GM23338 (cell line): ENCODE data around the gene MRPS26. TPM values are rescaled to one million over a fixed set of nuclear protein-coding genes. Genes with fewer than 3 reads are reported as not detected.

Experiments used
- ATAC-seq: fragments of 200-7000 bp; cut with Tn5 transposase; 3 replicates; pipeline ENCODE4 v1.9.1; 2020
- DNase-seq: peaks from one replicate; pipeline ENCODE4 v3.0.0-alpha.2; 2015; ENCODE audit warnings: low spot score
- H2AFZ ChIP-seq: fragments of 200-600 bp; sonication (generic); 2 replicates; pipeline ENCODE4 v1.8.0; 2016; ENCODE audit warnings: antibody characterized with exemption, mild to moderate bottlenecking, moderate library complexity
- H3F3A ChIP-seq: fragments of 200-600 bp; sonication (generic); replicated peaks from 2 replicates; pipeline ENCODE4 v1.8.0; 2017; ENCODE audit warnings: antibody characterized with exemption, mixed run types, low read depth
- H3K27ac ChIP-seq: fragments of 200-600 bp; sonication (generic); 2 replicates; pipeline ENCODE4 v1.6.1; 2016; ENCODE audit warnings: low read depth
- H3K27me3 ChIP-seq: fragments of 200-600 bp; sonication (generic); 2 replicates; pipeline ENCODE4 v1.8.0; 2016; ENCODE audit warnings: mild to moderate bottlenecking, mixed run types, moderate library complexity; ENCODE audit not compliant: insufficient read depth
- H3K36me3 ChIP-seq: fragments of 200-600 bp; sonication (generic); 2 replicates; pipeline ENCODE4 v1.8.0; 2016; ENCODE audit warnings: mild to moderate bottlenecking; ENCODE audit not compliant: insufficient read depth
- H3K4me1 ChIP-seq: fragments of 200-600 bp; sonication (generic); 2 replicates; pipeline ENCODE4 v1.8.0; 2016; ENCODE audit warnings: mild to moderate bottlenecking, moderate library complexity; ENCODE audit not compliant: insufficient read depth
- H3K4me2 ChIP-seq: fragments of 200-600 bp; sonication (generic); 2 replicates; pipeline ENCODE4 v1.7.1; 2017; ENCODE audit warnings: mixed run types
- H3K4me3 ChIP-seq: fragments of 200-600 bp; sonication (generic); 2 replicates; pipeline ENCODE4 v1.6.1; 2016; ENCODE audit warnings: mixed run types
- H3K79me2 ChIP-seq: fragments of 200-600 bp; sonication (generic); replicated peaks from 2 replicates; pipeline ENCODE4 v1.8.0; 2017; ENCODE audit warnings: mild to moderate bottlenecking; ENCODE audit not compliant: insufficient read depth
- H3K9me2 ChIP-seq: fragments of 200-600 bp; sonication (generic); 2 replicates; pipeline ENCODE4 v1.8.0; 2017; ENCODE audit not compliant: insufficient read depth
- H4K20me1 ChIP-seq: fragments of 200-600 bp; sonication (generic); replicated peaks from 2 replicates; pipeline ENCODE4 v1.8.0; 2017; ENCODE audit warnings: mild to moderate bottlenecking; ENCODE audit not compliant: insufficient read depth
- H3K27ac Mint-ChIP-seq: 2 replicates; pipeline ENCODE4 v1.8.0; 2020; ENCODE audit warnings: inconsistent platforms, mild to moderate bottlenecking, moderate library complexity, mixed read lengths
- H3K27me3 Mint-ChIP-seq: 3 replicates; pipeline ENCODE4 v1.8.0; 2022; ENCODE audit warnings: low read depth, mild to moderate bottlenecking, moderate library complexity, mixed read lengths, inconsistent platforms; ENCODE audit not compliant: insufficient read depth, poor library complexity
- H3K36me3 Mint-ChIP-seq: 3 replicates; pipeline ENCODE4 v1.8.0; 2021; ENCODE audit warnings: low read depth, mild to moderate bottlenecking, inconsistent platforms, moderate library complexity, mixed read lengths
- H3K4me1 Mint-ChIP-seq: 3 replicates; pipeline ENCODE4 v1.8.0; 2020; ENCODE audit warnings: mild to moderate bottlenecking, inconsistent platforms, mixed read lengths
- H3K4me3 Mint-ChIP-seq: 3 replicates; pipeline ENCODE4 v1.8.0; 2021; ENCODE audit warnings: moderate library complexity, mild to moderate bottlenecking, inconsistent platforms, mixed read lengths
- H3K9me3 Mint-ChIP-seq: 3 replicates; pipeline ENCODE4 v1.8.0; 2020; ENCODE audit warnings: moderate library complexity, mild to moderate bottlenecking, inconsistent platforms, mixed read lengths
- CREB1 ChIP-seq: fragments of 250-450 bp; sonication (Bioruptor Pico); IDR thresholded peaks from 2 replicates; pipeline ENCODE4 v1.5.0; 2020; ENCODE audit warnings: low read depth, mild to moderate bottlenecking, moderate library complexity
- CTCF ChIP-seq, 2 experiments: fragments of 200-600 bp in 1 of 2; sonication (generic) in 1 of 2; conservative IDR thresholded peaks; 2 replicates each; pipeline versions ENCODE4 v1.5.1 to v1.6.1; 2016 to 2017; ENCODE audit warnings: antibody characterized with exemption in 2 of 2, low read depth in 2 of 2, mild to moderate bottlenecking in 2 of 2, moderate library complexity in 1 of 2
- ETS1 ChIP-seq: IDR thresholded peaks from 2 replicates; pipeline ENCODE4 v1.6.1; 2016; ENCODE audit warnings: antibody characterized with exemption
- EZH2 ChIP-seq: fragments of 200-600 bp; sonication (generic); IDR thresholded peaks from one replicate; pipeline ENCODE4 v1.8.0; 2017; ENCODE audit warnings: antibody characterized with exemption, mild to moderate bottlenecking, low read depth; ENCODE audit not compliant: unreplicated experiment
- POLR2AphosphoS5 ChIP-seq: IDR thresholded peaks from 2 replicates; pipeline ENCODE4 v1.6.1; 2016; ENCODE audit warnings: antibody characterized with exemption, low read depth
- REST ChIP-seq: IDR thresholded peaks from one replicate; pipeline ENCODE4 v1.6.1; 2018; ENCODE audit warnings: antibody characterized with exemption; ENCODE audit not compliant: unreplicated experiment
- STAT1 ChIP-seq: IDR thresholded peaks from one replicate; pipeline ENCODE4 v1.6.1; 2016; ENCODE audit warnings: antibody characterized with exemption; ENCODE audit not compliant: unreplicated experiment
- ZNF114 ChIP-seq: fragments of 250-450 bp; sonication (Bioruptor Pico); IDR thresholded peaks from 2 replicates; pipeline ENCODE4 v1.5.0; 2020; ENCODE audit warnings: mild to moderate bottlenecking, moderate library complexity
- ZNF331 ChIP-seq: fragments of 250-450 bp; sonication (Bioruptor Pico); IDR thresholded peaks from 2 replicates; pipeline ENCODE4 v1.5.0; 2020; ENCODE audit warnings: low read depth, mild to moderate bottlenecking, moderate library complexity
- long read RNA-seq: library from polyadenylated mRNA; unstranded; transcript quantifications from one replicate; pipeline ENCODE4 v2.0.0, GENCODE V29; 2020; ENCODE audit not compliant: unreplicated experiment
- polyA plus RNA-seq: library from polyadenylated mRNA; unstranded; fragments of >200 nt; fragmentation: Nextera tagmentation; extraction: Ambion mirVana; gene quantifications from 2 replicates; pipeline ENCODE4 v1.2.1, GENCODE V29; 2016
- total RNA-seq: library from RNA; depleted of rRNA; stranded (reverse); fragments of >200 nt; shearing (Covaris generic); gene quantifications from 2 replicates; pipeline ENCODE4 v1.2.3, GENCODE V29; 2014; rRNA removed

MRPS26 gene
- 103 and 105 TPM in 2 replicates for total RNA-seq
- polyA plus RNA-seq, result 154 and 158 TPM in 2 replicates
- long read RNA-seq, transcript MRPS26-201 (4 exons, 1,127 nt), result major isoform, 172 of 179 reads
- long read RNA-seq, partial matches to known transcripts, result 3 of 179 reads
- long read RNA-seq, other reads (novel, unspliced or antisense), result 4 of 179 reads

- Histone ChIP-seq H3K9me2 (peaks cover 4% of the 10 kb centered on the region; the same call in 1 of the 2 replicates), H3K27me3 (no peaks in the 10 kb centered on the region), H3K4me2 (peak within 1 kb of the TSS; percentile 96), H4K20me1 (peaks cover 10% of the 10 kb centered on the region), H3F3A (peaks cover 10% of the 10 kb centered on the region; the same call in 1 of the 2 replicates), H2AFZ (peak within 1 kb of the TSS; percentile 95), H3K4me3 (peak within 1 kb of the TSS; percentile 94), H3K4me1 (peaks cover 24% of the 10 kb centered on the region), H3K79me2 (peaks cover 11% of the 10 kb centered on the region), H3K27ac (0 out of 2 replicates have a peak within 1 kb of the TSS, but pooled peaks have one; percentile 76), H3K36me3 (peaks cover 18% of the 10 kb centered on the region; the same call in 1 of the 2 replicates)
- DNase-seq (peak; percentile 97), ATAC-seq (peak; percentile 92)
- peaks cover 45% of the 10 kb centered on the region for H3K36me3 Mint-ChIP-seq
- H3K4me3 Mint-ChIP-seq, result peak within 1 kb of the TSS; percentile 85
- 0 out of 2 replicates have a peak, but pooled peaks have one; percentile 17 for TF ChIP-seq CREB1 (CRISPR knock-in tag)
- no peak for TF ChIP-seq REST
- TF ChIP-seq POLR2AphosphoS5, result peak; percentile 75
- peak; percentile 82 for TF ChIP-seq ETS1
- TF ChIP-seq ZNF331 (CRISPR knock-in tag), result no peak
- TF ChIP-seq ZNF114 (CRISPR knock-in tag), result no peak
- no peaks in the 10 kb centered on the region; the same call in 2 of the 3 replicates for H3K9me3 Mint-ChIP-seq
- peaks cover 14% of the 10 kb centered on the region for H3K27me3 Mint-ChIP-seq
- peaks cover 25% of the 10 kb centered on the region for H3K4me1 Mint-ChIP-seq
- H3K27ac Mint-ChIP-seq, result peak within 1 kb of the TSS; percentile 91
Measured at GRCh38 chr20:3045816-3046676, at the start of gene MRPS26. Gene MRPS26 (plus strand): TSS chr20:3046052. CDS start chr20:3046069, 17 bp downstream.

- Histone ChIP-seq H3K27ac (no peak overlapping the region), H3K36me3 (no peaks in the 10 kb centered on the region), H3K79me2 (no peaks in the 10 kb centered on the region), H3K4me2 (no peak overlapping the region), H2AFZ (no peak overlapping the region), H3K4me1 (no peaks in the 10 kb centered on the region), H3K4me3 (no peak overlapping the region), H3K27me3 (no peaks in the 10 kb centered on the region), H3F3A (no peaks in the 10 kb centered on the region), H3K9me2 (no peaks in the 10 kb centered on the region), H4K20me1 (peaks cover 4% of the 10 kb centered on the region; the same call in 1 of the 2 replicates)
- H3K4me1 Mint-ChIP-seq, result no peaks in the 10 kb centered on the region
- no peak for DNase-seq
- no peaks in the 10 kb centered on the region for H3K27me3 Mint-ChIP-seq
- H3K36me3 Mint-ChIP-seq, result peaks cover 9% of the 10 kb centered on the region; the same call in 2 of the 3 replicates
- ATAC-seq, result no peak
- H3K27ac Mint-ChIP-seq, result no peak overlapping the region
- H3K4me3 Mint-ChIP-seq, result no peak overlapping the region
- H3K9me3 Mint-ChIP-seq, result no peaks in the 10 kb centered on the region
- no peak for TF ChIP-seq ZNF331 (CRISPR knock-in tag)
- no peak for TF ChIP-seq EZH2
- TF ChIP-seq CTCF (conservative IDR thresholded peaks at IDR 0.05; ENCODE audit: low read depth in 2 of 2), result no peak
- no peak for TF ChIP-seq STAT1
Measured at GRCh38 chr20:2998728-2999127, 47.1 kb upstream of the MRPS26 start.
